Adrenal gland (tissue), 5 donors: ENCODE measurements around the gene ALG1.
"Not testable (repeated sequence)": the region's sequence is repeated elsewhere in the genome, so short reads cannot be mapped to it uniquely, and the experiment has no call there.

Experiments used
- POLR2A ChIP-seq, 2 donors: fragments of 450-650 bp; IDR thresholded peaks; one replicate each; pipeline ENCODE4 v1.6.1; 2017; ENCODE audit warnings: antibody characterized with exemption in 2 of 2, mild to moderate bottlenecking in 2 of 2, moderate library complexity in 1 of 2
- TF ChIP-seq, protein P1 (sequence below), 6 experiments: fragments of 450-650 bp in 4 of 6; fragments of 200-600 bp in 2 of 6; sonication (generic) in 1 of 6; IDR thresholded peaks; 1 replicate in 5 of 6; 2 replicates in 1 of 6; pipeline versions ENCODE4 v1.5.1 to v1.8.0; 2016 to 2021; ENCODE audit warnings: antibody characterized with exemption in 6 of 6, mild to moderate bottlenecking in 2 of 6, moderate library complexity in 1 of 6
- donor health status: DM: no; HTN: no; CAD: no.

DNA sequence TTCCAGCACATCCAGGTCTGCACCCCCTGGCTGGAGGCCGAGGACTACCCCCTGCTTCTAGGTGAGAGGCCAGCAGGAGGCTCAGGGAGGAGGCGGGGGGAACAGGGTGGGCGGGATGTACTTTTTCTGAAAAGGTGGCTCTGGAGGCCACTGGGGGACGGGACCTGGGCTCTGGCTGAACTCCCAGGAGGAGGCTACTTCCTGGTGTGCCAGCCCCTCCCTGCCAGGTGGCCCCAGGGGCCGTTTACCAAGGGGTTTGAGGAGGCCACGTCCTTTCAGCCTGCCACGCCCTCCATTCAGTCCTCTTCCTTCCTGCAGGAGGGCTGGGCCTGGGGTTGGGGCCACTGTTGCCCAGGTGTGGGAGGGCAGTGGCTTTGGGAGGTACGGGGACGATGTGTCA is 9.4 kb downstream of the ALG1 start:
- TF ChIP-seq, protein P1, sequence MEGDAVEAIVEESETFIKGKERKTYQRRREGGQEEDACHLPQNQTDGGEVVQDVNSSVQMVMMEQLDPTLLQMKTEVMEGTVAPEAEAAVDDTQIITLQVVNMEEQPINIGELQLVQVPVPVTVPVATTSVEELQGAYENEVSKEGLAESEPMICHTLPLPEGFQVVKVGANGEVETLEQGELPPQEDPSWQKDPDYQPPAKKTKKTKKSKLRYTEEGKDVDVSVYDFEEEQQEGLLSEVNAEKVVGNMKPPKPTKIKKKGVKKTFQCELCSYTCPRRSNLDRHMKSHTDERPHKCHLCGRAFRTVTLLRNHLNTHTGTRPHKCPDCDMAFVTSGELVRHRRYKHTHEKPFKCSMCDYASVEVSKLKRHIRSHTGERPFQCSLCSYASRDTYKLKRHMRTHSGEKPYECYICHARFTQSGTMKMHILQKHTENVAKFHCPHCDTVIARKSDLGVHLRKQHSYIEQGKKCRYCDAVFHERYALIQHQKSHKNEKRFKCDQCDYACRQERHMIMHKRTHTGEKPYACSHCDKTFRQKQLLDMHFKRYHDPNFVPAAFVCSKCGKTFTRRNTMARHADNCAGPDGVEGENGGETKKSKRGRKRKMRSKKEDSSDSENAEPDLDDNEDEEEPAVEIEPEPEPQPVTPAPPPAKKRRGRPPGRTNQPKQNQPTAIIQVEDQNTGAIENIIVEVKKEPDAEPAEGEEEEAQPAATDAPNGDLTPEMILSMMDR (IDR thresholded peaks at IDR 0.05) = not testable (repeated sequence)
- TF ChIP-seq POLR2A (IDR thresholded peaks at IDR 0.05) = not testable (repeated sequence)
